Esophagus squamous epithelium (tissue), 5 donors: ENCODE data around the gene FAM181A. TPM values are rescaled to one million over a fixed set of nuclear protein-coding genes. Genes with fewer than 3 reads are reported as not detected.

Source experiments
- DNase-seq: peaks from one replicate; lab custom pipeline; 2025; lab: John Stamatoyannopoulos, UW
- H3K27ac ChIP-seq, 4 donors: fragments of 200-600 bp; sonication (generic); one replicate each; pipeline ENCODE4 v1.5.1; 2016 to 2019; ENCODE audit warnings: mild to moderate bottlenecking in 1 of 4
- H3K27me3 ChIP-seq, 4 donors: fragments of 200-600 bp; sonication (generic); 1 replicate in 3 of 4; 2 replicates in 1 of 4; pipeline versions ENCODE4 v1.5.1 to v1.6.0; 2017 to 2021; ENCODE audit warnings: antibody characterized with exemption in 1 of 4
- H3K36me3 ChIP-seq, 3 donors: fragments of 200-600 bp; sonication (generic); one replicate each; pipeline ENCODE4 v1.5.1; 2016 to 2019
- H3K4me1 ChIP-seq, 3 donors: fragments of 200-600 bp; sonication (generic); one replicate each; pipeline ENCODE4 v1.5.1; 2017 to 2019
- H3K4me3 ChIP-seq, 4 donors: fragments of 200-600 bp; sonication (generic); 1 replicate in 3 of 4; 2 replicates in 1 of 4; pipeline ENCODE4 v1.5.1; 2016 to 2019; ENCODE audit warnings: mild to moderate bottlenecking in 2 of 4, moderate library complexity in 1 of 4
- H3K9me3 ChIP-seq, 3 donors: fragments of 200-600 bp; sonication (generic); one replicate each; pipeline ENCODE4 v1.5.1; 2016 to 2019
- POLR2A ChIP-seq, 4 donors: fragments of 450-650 bp; IDR thresholded peaks; one replicate each; pipeline ENCODE4 v1.6.1; 2017; ENCODE audit warnings: antibody characterized with exemption in 4 of 4, mild to moderate bottlenecking in 4 of 4, moderate library complexity in 3 of 4
- WGBS, 2 donors: methylation state at CpG; one replicate each; pipeline ENCODE4 v1.1.5; 2018; 5-methylcytosine and 5-hydroxymethylcytosine counted together
- intact Hi-C: fragments of 100-400 bp; cut with DNase I; formaldehyde crosslinking; loops from one replicate; pipeline ENCODE4 v1.15.0; 2022
- total RNA-seq, 4 donors: library from RNA; depleted of rRNA; stranded (reverse); fragments of >200 nt; gene quantifications; one replicate each; pipeline ENCODE4 v1.1.0, GENCODE V29; 2016
- TF ChIP-seq, protein P1 (sequence below), 6 experiments: fragments of 450-650 bp in 4 of 6; fragments of 200-600 bp in 2 of 6; sonication (generic) in 2 of 6; IDR thresholded peaks; one replicate each; pipeline ENCODE4 v1.5.1; 2016 to 2019; ENCODE audit warnings: antibody characterized with exemption in 6 of 6, mild to moderate bottlenecking in 4 of 6, moderate library complexity in 4 of 6
- donor health status: DM: yes; HTN: yes; CAD: no.

The FAM181A gene
- total RNA-seq, 4 donors from 2014 or later, result not detected

DNA sequence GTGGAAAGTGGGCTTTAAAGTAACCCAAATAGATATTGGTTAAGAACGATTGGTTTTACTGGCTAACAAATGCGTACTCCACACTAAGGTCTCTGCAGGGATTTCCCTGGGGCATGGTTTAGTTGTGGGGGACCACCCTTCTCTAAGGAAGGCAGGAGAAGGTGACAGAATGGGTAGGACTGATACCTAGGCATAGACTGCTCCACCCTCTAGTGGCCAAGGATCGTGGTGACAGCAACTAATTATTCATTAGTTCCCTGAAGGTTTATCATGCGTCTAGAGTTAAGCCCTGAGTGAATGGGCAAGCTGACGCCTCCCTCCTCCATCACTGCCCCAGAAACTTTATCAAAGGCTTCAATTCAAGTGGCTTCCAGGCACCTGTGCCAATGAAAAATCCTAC, 9.1 kb downstream of the FAM181A start:
- no peak overlapping the region for H3K4me3 ChIP-seq
- H3K27me3 ChIP-seq, result peaks cover 0 to 28% (median 0%) of the 10 kb centered on the region in 4 donors
- 22 to 26% methylated on average over 5 of the region's 5 CpGs for WGBS, 2 donors
- H3K4me1 ChIP-seq, result peaks cover 18 to 48% (median 25%) of the 10 kb centered on the region in 3 donors
- TF ChIP-seq POLR2A (IDR thresholded peaks at IDR 0.05), result no peak
- TF ChIP-seq, protein P1, sequence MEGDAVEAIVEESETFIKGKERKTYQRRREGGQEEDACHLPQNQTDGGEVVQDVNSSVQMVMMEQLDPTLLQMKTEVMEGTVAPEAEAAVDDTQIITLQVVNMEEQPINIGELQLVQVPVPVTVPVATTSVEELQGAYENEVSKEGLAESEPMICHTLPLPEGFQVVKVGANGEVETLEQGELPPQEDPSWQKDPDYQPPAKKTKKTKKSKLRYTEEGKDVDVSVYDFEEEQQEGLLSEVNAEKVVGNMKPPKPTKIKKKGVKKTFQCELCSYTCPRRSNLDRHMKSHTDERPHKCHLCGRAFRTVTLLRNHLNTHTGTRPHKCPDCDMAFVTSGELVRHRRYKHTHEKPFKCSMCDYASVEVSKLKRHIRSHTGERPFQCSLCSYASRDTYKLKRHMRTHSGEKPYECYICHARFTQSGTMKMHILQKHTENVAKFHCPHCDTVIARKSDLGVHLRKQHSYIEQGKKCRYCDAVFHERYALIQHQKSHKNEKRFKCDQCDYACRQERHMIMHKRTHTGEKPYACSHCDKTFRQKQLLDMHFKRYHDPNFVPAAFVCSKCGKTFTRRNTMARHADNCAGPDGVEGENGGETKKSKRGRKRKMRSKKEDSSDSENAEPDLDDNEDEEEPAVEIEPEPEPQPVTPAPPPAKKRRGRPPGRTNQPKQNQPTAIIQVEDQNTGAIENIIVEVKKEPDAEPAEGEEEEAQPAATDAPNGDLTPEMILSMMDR (IDR thresholded peaks at IDR 0.05), result peak in 5 of 6 experiments; percentile 38 to 66 (median 49)
- H3K27ac ChIP-seq, result peak overlapping the region in 2 of 4 donors; percentile 29 to 59
- intact Hi-C loops, result loop anchor here (5.0 kb wide), 1 partner anchor 66 kb away; no protein-coding TSS in a partner anchor
- H3K9me3 ChIP-seq, result no peaks in the 10 kb centered on the region
- H3K36me3 ChIP-seq, result no peaks in the 10 kb centered on the region
- DNase-seq, result no peak

DNA sequence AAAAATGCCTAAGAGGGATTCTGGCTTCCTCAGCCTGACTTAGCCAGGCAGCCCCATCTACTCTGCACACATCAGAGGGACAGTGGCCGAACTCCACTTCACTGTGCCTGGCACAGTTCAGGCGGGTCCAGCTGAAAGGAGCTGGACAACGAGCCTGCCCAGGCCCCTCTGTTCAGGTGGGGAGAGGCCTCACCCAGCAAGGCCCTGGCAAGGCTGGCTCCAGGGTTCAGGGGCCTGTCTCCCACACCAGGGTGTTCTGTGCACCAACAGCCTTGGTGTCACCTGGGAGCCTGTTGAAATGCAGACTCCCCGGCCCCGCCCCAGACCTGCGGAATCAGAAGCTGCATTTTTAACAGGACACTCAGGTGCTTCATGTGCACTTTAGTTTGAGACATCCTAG, 9.8 kb downstream of the FAM181A start:
- Histone ChIP-seq H3K9me3 (no peaks in the 10 kb centered on the region), H3K4me3 (no peak overlapping the region), H3K4me1 (peaks cover 18 to 55% (median 31%) of the 10 kb centered on the region in 3 donors), H3K27ac (peak overlapping the region in 2 of 4 donors; percentile 29 to 59), H3K27me3 (peaks cover 0 to 28% (median 0%) of the 10 kb centered on the region in 4 donors), H3K36me3 (no peaks in the 10 kb centered on the region)
- no peak for TF ChIP-seq POLR2A (IDR thresholded peaks at IDR 0.05)
- TF ChIP-seq, protein P1 (IDR thresholded peaks at IDR 0.05), result no peak
- DNase-seq, result no peak
- intact Hi-C loops, result loop anchor here (5.0 kb wide), 1 partner anchor 65 kb away; no protein-coding TSS in a partner anchor
- WGBS, 2 donors, result 64 to 78% methylated on average over 3 of the region's 6 CpGs

DNA sequence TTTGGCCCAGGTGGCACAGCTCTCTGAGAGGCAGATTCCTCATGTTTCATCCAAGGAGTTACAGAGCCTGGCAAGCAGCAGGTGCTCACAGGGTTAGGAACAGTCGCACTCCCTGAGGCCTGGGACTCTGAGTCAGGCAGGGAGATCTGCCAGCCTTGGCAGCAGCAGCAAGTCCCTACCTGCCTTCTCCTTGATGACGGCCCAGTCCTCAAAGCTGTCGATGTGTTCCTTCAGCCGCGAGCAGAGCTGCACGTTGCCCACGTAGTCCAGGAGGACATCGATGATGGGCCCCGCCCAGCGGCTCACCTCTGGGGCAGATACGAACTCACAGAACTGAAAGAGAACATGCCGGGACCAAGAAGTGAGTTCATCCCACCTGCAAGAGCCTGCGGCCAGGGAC, 10.4 kb downstream of the FAM181A start:
- Histone ChIP-seq H3K4me1 (peaks cover 18 to 60% (median 36%) of the 10 kb centered on the region in 3 donors), H3K27me3 (peaks cover 0 to 28% (median 0%) of the 10 kb centered on the region in 4 donors), H3K36me3 (no peaks in the 10 kb centered on the region), H3K9me3 (no peaks in the 10 kb centered on the region), H3K4me3 (no peak overlapping the region), H3K27ac (peak overlapping the region in 2 of 4 donors; percentile 29 to 59)
- WGBS, 2 donors, result 40% methylated on average over 1 of the region's 13 CpGs; no CpG with 5 or more reads in 1 of the 2 donors
- TF ChIP-seq, protein P1 (IDR thresholded peaks at IDR 0.05), result no peak
- no peak for TF ChIP-seq POLR2A (IDR thresholded peaks at IDR 0.05)
- DNase-seq, result no peak
- intact Hi-C loops, result loop anchor here (5.0 kb wide), 1 partner anchor 65 kb away; no protein-coding TSS in a partner anchor

DNA sequence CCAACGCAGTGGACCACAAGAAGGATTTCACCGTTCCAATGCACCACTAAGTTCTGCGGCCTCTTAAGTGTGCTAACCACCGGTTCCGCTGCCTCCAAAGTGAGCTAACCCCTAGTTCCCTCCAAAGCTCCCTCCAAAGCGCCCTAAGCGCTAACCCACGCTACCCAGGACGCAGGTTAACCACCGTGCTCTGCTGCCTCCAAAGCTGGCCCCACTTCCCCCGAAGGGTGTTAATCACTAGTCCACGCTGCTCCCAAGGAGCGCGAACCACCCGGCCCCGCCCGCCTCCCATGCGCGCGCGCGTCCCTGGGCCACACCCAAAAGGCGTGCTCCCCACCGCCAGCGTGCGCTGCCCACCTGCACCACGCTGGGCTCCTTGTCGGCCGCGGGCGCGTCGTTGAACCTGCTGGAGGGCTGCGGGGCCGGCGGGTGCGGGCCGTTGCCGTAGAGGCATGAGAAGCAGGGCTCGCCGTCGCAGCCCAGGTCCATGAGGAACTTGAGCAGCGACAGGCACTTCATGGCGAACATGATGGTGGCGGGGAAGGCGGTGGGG, 11.7 kb downstream of the FAM181A start:
- Histone ChIP-seq H3K27me3 (peaks cover 0 to 28% (median 0%) of the 10 kb centered on the region in 4 donors), H3K4me3 (peak overlapping the region in 3 of 4 donors; percentile 28 to 62 (median 44)), H3K4me1 (peaks cover 18 to 61% (median 36%) of the 10 kb centered on the region in 3 donors), H3K9me3 (no peaks in the 10 kb centered on the region), H3K27ac (peak overlapping the region in 2 of 4 donors; percentile 21 to 69), H3K36me3 (no peaks in the 10 kb centered on the region)
- intact Hi-C loops, result loop anchor here (5.0 kb wide), 1 partner anchor 63 kb away; no protein-coding TSS in a partner anchor
- WGBS, 2 donors, result 69 to 78% methylated on average over 7 to 8 of the region's 46 CpGs
- DNase-seq, result no peak
- TF ChIP-seq, protein P1 (IDR thresholded peaks at IDR 0.05), result no peak
- TF ChIP-seq POLR2A (IDR thresholded peaks at IDR 0.05), result no peak
